WTC11 (cell line): ENCODE data around the gene PAGE2. TPM values are rescaled to one million over a fixed set of nuclear protein-coding genes. Genes with fewer than 3 reads are reported as not detected.

Experiments
- ATAC-seq: fragments of 200-7000 bp; cut with Tn5 transposase; 2 replicates; pipeline ENCODE4 v1.10.0; 2021; ENCODE audit warnings: mild to moderate bottlenecking, moderate library complexity
- CTCF ChIA-PET: fragments of 300-600 bp; sonication (Branson Sonifier 250); formaldehyde crosslinking; loops from one replicate; lab custom pipeline; 2021; ENCODE audit warnings: antibody characterized with exemption; lab: Charles Lee
- POLR2A ChIA-PET: fragments of 350-600 bp; sonication (Branson Sonifier 250); formaldehyde crosslinking; loops from one replicate; lab custom pipeline; 2021; ENCODE audit warnings: antibody characterized with exemption; lab: Charles Lee
- DNase-seq: peaks from one replicate; pipeline ENCODE4 v3.0.0; 2021; ENCODE audit warnings: low spot score
- H3K27ac Mint-ChIP-seq: 2 replicates; pipeline ENCODE4 v1.8.0; 2021; ENCODE audit warnings: mixed read lengths
- H3K27me3 Mint-ChIP-seq: 2 replicates; pipeline ENCODE4 v1.8.0; 2021; ENCODE audit warnings: low read depth, mild to moderate bottlenecking, moderate library complexity, mixed read lengths
- H3K36me3 Mint-ChIP-seq: 2 replicates; pipeline ENCODE4 v1.8.0; 2021; ENCODE audit warnings: mixed read lengths
- H3K4me1 Mint-ChIP-seq: 2 replicates; pipeline ENCODE4 v1.8.0; 2022; ENCODE audit warnings: mixed read lengths
- H3K4me3 Mint-ChIP-seq: 2 replicates; pipeline ENCODE4 v1.8.0; 2021; ENCODE audit warnings: mild to moderate bottlenecking, moderate library complexity, mixed read lengths
- H3K9me3 Mint-ChIP-seq: 2 replicates; pipeline ENCODE4 v1.8.0; 2021; ENCODE audit warnings: mixed read lengths
- ATF1 ChIP-seq: sonication (generic); formaldehyde crosslinking; IDR thresholded peaks from 2 replicates; pipeline ENCODE4 v1.8.1; 2023; ENCODE audit warnings: mild to moderate bottlenecking, moderate library complexity, missing genetic modification reagents
- ATF6 ChIP-seq: sonication (generic); formaldehyde crosslinking; IDR thresholded peaks from 2 replicates; pipeline ENCODE4 v1.8.1; 2023; ENCODE audit warnings: mild to moderate bottlenecking, missing genetic modification reagents
- CBFB ChIP-seq: sonication (generic); formaldehyde crosslinking; IDR thresholded peaks from 2 replicates; pipeline ENCODE4 v1.8.1; 2022; ENCODE audit warnings: mild to moderate bottlenecking, low read depth, missing genetic modification reagents
- CDX4 ChIP-seq: fragments of 250-450 bp; sonication (Bioruptor Pico); IDR thresholded peaks from 2 replicates; pipeline ENCODE4 v1.9.0; 2021; ENCODE audit warnings: moderate library complexity, mild to moderate bottlenecking, inconsistent platforms, borderline replicate concordance
- CREM ChIP-seq: sonication (generic); formaldehyde crosslinking; IDR thresholded peaks from 2 replicates; pipeline ENCODE4 v1.8.1; 2022; ENCODE audit warnings: mild to moderate bottlenecking, missing genetic modification reagents, moderate library complexity
- CTCF ChIP-seq: fragments of 200-600 bp; IDR thresholded peaks from 2 replicates; pipeline ENCODE4 v1.8.0; 2022; ENCODE audit warnings: antibody characterized with exemption
- E2F1 ChIP-seq: sonication (generic); formaldehyde crosslinking; IDR thresholded peaks from 2 replicates; pipeline ENCODE4 v1.8.0; 2022; ENCODE audit warnings: mild to moderate bottlenecking, missing genetic modification reagents
- ERG ChIP-seq: fragments of 250-450 bp; sonication (Bioruptor Pico); IDR thresholded peaks from 2 replicates; pipeline ENCODE4 v1.8.0; 2021; ENCODE audit warnings: mild to moderate bottlenecking
- FOXK1 ChIP-seq: sonication (generic); formaldehyde crosslinking; IDR thresholded peaks from 2 replicates; pipeline ENCODE4 v1.8.0; 2022; ENCODE audit warnings: mild to moderate bottlenecking, moderate library complexity, missing genetic modification reagents
- GABPB1 ChIP-seq: sonication (generic); formaldehyde crosslinking; IDR thresholded peaks from 2 replicates; pipeline ENCODE4 v1.8.1; 2023; ENCODE audit warnings: mild to moderate bottlenecking, missing genetic modification reagents
- HMGA2 ChIP-seq: fragments of 250-450 bp; sonication (Bioruptor Pico); IDR thresholded peaks from 2 replicates; pipeline ENCODE4 v1.4.0; 2021; ENCODE audit warnings: mild to moderate bottlenecking, moderate library complexity
- HMGXB4 ChIP-seq: sonication (generic); formaldehyde crosslinking; IDR thresholded peaks from 2 replicates; pipeline ENCODE4 v1.8.1; 2023; ENCODE audit warnings: mild to moderate bottlenecking, moderate library complexity, missing genetic modification reagents
- KAT7 ChIP-seq: sonication (generic); formaldehyde crosslinking; IDR thresholded peaks from 2 replicates; pipeline ENCODE4 v1.8.1; 2023; ENCODE audit warnings: missing genetic modification reagents, mild to moderate bottlenecking, borderline replicate concordance
- PRDM15 ChIP-seq: sonication (generic); formaldehyde crosslinking; IDR thresholded peaks from 2 replicates; pipeline ENCODE4 v1.8.0; 2022; ENCODE audit warnings: missing genetic modification reagents
- RORB ChIP-seq: fragments of 250-450 bp; sonication (Bioruptor Pico); IDR thresholded peaks from 2 replicates; pipeline ENCODE4 v1.9.0; 2021; ENCODE audit warnings: mild to moderate bottlenecking
- SOX15 ChIP-seq: fragments of 250-450 bp; sonication (Bioruptor Pico); IDR thresholded peaks from 2 replicates; pipeline ENCODE4 v1.9.0; 2021; ENCODE audit warnings: mild to moderate bottlenecking
- USF1 ChIP-seq: sonication (generic); formaldehyde crosslinking; IDR thresholded peaks from 2 replicates; pipeline ENCODE4 v1.8.0; 2022; ENCODE audit warnings: mild to moderate bottlenecking, missing genetic modification reagents
- ZNF317 ChIP-seq: sonication (generic); formaldehyde crosslinking; IDR thresholded peaks from 2 replicates; pipeline ENCODE4 v1.8.1; 2023; ENCODE audit warnings: low read depth, mild to moderate bottlenecking, moderate library complexity, missing genetic modification reagents, borderline replicate concordance
- ZNF423 ChIP-seq: fragments of 250-450 bp; sonication (Bioruptor Pico); IDR thresholded peaks from 2 replicates; pipeline ENCODE4 v2.1.2; 2022; ENCODE audit warnings: mild to moderate bottlenecking, moderate library complexity
- ZNF425 ChIP-seq: fragments of 250-450 bp; sonication (Bioruptor Pico); conservative IDR thresholded peaks from 2 replicates; pipeline ENCODE4 v1.9.0; 2021; ENCODE audit warnings: mild to moderate bottlenecking
- total RNA-seq: library from RNA; stranded (reverse); gene quantifications from 3 replicates; pipeline ENCODE4 v1.2.3, GENCODE V29; 2021

Gene PAGE2
- total RNA-seq, 1 experiment from 2014 or later = not detected

- no peak for TF ChIP-seq KAT7 (CRISPR knock-in tag)
- no peak for TF ChIP-seq PRDM15 (CRISPR knock-in tag)
- TF ChIP-seq CBFB (CRISPR knock-in tag) = no peak
- TF ChIP-seq, all 79 proteins: peak for 0
- CTCF ChIA-PET = no interaction called here
Measured at GRCh38 chrX:55102754-55103153, 13.9 kb downstream of the PAGE2 start.

GRCh38 chrX:55107262-55107661 is 18.4 kb downstream of the PAGE2 start:
- no peak overlapping the region for H3K4me3 Mint-ChIP-seq
- no peaks in the 10 kb centered on the region for H3K9me3 Mint-ChIP-seq
- DNase-seq (no peak), ATAC-seq (no peak)
- H3K4me1 Mint-ChIP-seq = no peaks in the 10 kb centered on the region
- no peak overlapping the region for H3K27ac Mint-ChIP-seq
- ChIA-PET CTCF (no interaction called here), POLR2A (no interaction called here)
- H3K36me3 Mint-ChIP-seq = no peaks in the 10 kb centered on the region
- H3K27me3 Mint-ChIP-seq = peaks cover 10% of the 10 kb centered on the region; the same call in 1 of the 2 replicates
- TF ChIP-seq RORB (CRISPR knock-in tag) = no peak
- TF ChIP-seq CTCF = no peak
- no peak for TF ChIP-seq ZNF425 (CRISPR knock-in tag)
- no peak for TF ChIP-seq ATF6
- TF ChIP-seq FOXK1 (CRISPR knock-in tag) = no peak
- no peak for TF ChIP-seq HMGA2 (CRISPR knock-in tag)
- no peak for TF ChIP-seq ZNF423 (CRISPR knock-in tag)
- TF ChIP-seq GABPB1 (CRISPR knock-in tag) = no peak
- TF ChIP-seq HMGXB4 (CRISPR knock-in tag) = no peak
- TF ChIP-seq USF1 = no peak
- no peak for TF ChIP-seq ERG (CRISPR knock-in tag)
- no peak for TF ChIP-seq CDX4 (CRISPR knock-in tag)
- no peak for TF ChIP-seq SOX15 (CRISPR knock-in tag)
- no peak for TF ChIP-seq CREM (CRISPR knock-in tag)
- TF ChIP-seq ZNF317 (CRISPR knock-in tag) = no peak
- no peak for TF ChIP-seq E2F1
- TF ChIP-seq ATF1 (CRISPR knock-in tag) = no peak

More at GRCh38 chrX:55102754-55103153, 13.9 kb downstream of the PAGE2 start:
- no peak overlapping the region for H3K27ac Mint-ChIP-seq
- H3K9me3 Mint-ChIP-seq = no peaks in the 10 kb centered on the region
- H3K4me1 Mint-ChIP-seq = no peaks in the 10 kb centered on the region
- POLR2A ChIA-PET = no interaction called here
- no peak overlapping the region for H3K4me3 Mint-ChIP-seq
- DNase-seq = no peak
- 0 out of 2 replicates have a peak, but pooled peaks cover 10% of the 10 kb centered on the region for H3K27me3 Mint-ChIP-seq
- H3K36me3 Mint-ChIP-seq = no peaks in the 10 kb centered on the region
- ATAC-seq = no peak
